Measurements from ENCODE around the gene SHISA7.

The SHISA7 gene

DNA sequence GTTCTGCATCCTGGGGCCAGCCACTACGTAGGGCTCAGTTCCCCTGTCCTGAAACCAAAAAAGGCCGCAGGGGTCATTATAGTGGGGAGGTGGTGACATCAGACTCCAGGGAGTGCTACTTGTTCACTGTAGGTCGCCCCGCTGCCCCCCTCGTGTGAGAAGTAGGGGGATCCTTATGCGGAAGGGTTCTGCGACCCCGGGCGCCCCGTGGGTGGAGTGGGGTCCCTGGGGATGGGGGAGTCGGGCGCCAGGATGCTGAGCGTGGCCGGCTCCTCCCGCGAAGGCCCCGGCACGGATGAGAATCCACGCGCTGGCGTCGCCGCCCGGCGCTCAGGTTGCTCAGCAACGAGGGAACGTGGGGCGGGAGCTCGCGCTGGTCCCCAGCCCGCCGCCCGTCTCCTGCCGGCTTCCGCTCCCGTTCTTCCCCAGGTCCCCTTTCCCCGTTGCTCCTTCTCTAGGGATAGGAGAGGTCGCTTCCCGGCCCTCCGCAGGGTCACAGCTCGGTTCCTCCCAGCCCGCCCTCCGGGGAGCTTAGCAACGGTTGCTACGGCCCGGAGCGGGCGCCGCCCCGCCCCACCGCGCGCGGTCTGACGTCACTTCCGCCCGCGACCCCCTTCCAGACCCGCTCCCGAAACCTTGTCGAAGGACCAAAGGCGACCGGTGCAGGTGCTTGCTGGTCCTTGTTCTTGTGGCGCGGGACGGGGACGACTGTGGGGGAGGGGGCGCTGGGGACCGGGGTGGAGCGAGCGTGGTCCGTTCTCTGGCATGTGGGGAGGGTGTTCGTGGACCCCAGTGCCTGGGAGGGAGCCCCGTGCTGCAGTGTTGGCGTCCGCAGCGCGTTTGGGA, 41.7 kb upstream of the SHISA7 start, which contains the start of gene NAT14 (continued):
- TF ChIP-seq FEZF1 (tag by site-specific recombination; IDR thresholded peaks at IDR 0.05) (no peak), ZNF624 (tag by site-specific recombination; IDR thresholded peaks at IDR 0.05) (no peak), ZBTB21 (tag by site-specific recombination; IDR thresholded peaks at IDR 0.05) (peak; percentile 52; the same call in 1 of the 2 replicates), ZNF830 (tag by site-specific recombination; IDR thresholded peaks at IDR 0.05; ENCODE audit: low read depth) (no peak), ZEB2 (tag by site-specific recombination; IDR thresholded peaks at IDR 0.05) (no peak), ZSCAN16 (tag by site-specific recombination; IDR thresholded peaks at IDR 0.05) (no peak), SP2 (tag by site-specific recombination; IDR thresholded peaks at IDR 0.05) (peak; percentile 85), ZNF184 (tag by site-specific recombination; IDR thresholded peaks at IDR 0.05) (no peak), ZNF202 (tag by site-specific recombination; IDR thresholded peaks at IDR 0.05; ENCODE audit: borderline replicate concordance) (no peak), ZNF701 (tag by site-specific recombination; IDR thresholded peaks at IDR 0.05) (no peak), MEIS1 (CRISPR knock-in tag; IDR thresholded peaks at IDR 0.05; ENCODE audit: borderline replicate concordance) (no peak), ZNF302 (tag by site-specific recombination; IDR thresholded peaks at IDR 0.05; ENCODE audit: low read depth) (no peak), GLIS2 (tag by site-specific recombination; IDR thresholded peaks at IDR 0.05) (peak; percentile 42), ZNF214 (tag by site-specific recombination; IDR thresholded peaks at IDR 0.05; ENCODE audit: borderline replicate concordance) (no peak), HOXD13 (CRISPR knock-in tag; IDR thresholded peaks at IDR 0.05; ENCODE audit: borderline replicate concordance) (no peak), ZNF2 (tag by site-specific recombination; IDR thresholded peaks at IDR 0.05) (no peak), SCRT2 (tag by site-specific recombination; IDR thresholded peaks at IDR 0.05) (no peak), ZNF785 (tag by site-specific recombination; IDR thresholded peaks at IDR 0.05) (no peak), GLIS1 (tag by site-specific recombination; IDR thresholded peaks at IDR 0.05) (peak; percentile 67), ZNF23 (tag by site-specific recombination; IDR thresholded peaks at IDR 0.05; ENCODE audit: borderline replicate concordance) (no peak), REPIN1 (tag by site-specific recombination; IDR thresholded peaks at IDR 0.05; ENCODE audit: low read depth) (no peak), ZNF416 (tag by site-specific recombination; IDR thresholded peaks at IDR 0.05) (no peak), ZSCAN23 (tag by site-specific recombination; IDR thresholded peaks at IDR 0.05) (no peak), ZNF660 (tag by site-specific recombination; IDR thresholded peaks at IDR 0.05) (no peak), ZNF211 (tag by site-specific recombination; IDR thresholded peaks at IDR 0.05; ENCODE audit: low read depth) (no peak)
- TF ChIP-seq, protein P1, sequence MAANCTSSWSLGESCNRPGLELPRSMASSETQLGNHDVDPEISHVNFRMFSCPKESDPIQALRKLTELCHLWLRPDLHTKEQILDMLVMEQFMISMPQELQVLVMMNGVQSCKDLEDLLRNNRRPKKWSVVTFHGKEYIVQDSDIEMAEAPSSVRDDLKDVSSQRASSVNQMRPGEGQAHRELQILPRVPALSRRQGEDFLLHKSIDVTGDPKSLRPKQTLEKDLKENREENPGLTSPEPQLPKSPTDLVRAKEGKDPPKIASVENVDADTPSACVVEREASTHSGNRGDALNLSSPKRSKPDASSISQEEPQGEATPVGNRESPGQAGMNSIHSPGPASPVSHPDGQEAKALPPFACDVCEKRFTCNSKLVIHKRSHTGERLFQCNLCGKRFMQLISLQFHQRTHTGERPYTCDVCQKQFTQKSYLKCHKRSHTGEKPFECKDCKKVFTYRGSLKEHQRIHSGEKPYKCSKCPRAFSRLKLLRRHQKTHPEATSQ (tag by site-specific recombination; IDR thresholded peaks at IDR 0.05) = no peak
- TF ChIP-seq, protein P2, sequence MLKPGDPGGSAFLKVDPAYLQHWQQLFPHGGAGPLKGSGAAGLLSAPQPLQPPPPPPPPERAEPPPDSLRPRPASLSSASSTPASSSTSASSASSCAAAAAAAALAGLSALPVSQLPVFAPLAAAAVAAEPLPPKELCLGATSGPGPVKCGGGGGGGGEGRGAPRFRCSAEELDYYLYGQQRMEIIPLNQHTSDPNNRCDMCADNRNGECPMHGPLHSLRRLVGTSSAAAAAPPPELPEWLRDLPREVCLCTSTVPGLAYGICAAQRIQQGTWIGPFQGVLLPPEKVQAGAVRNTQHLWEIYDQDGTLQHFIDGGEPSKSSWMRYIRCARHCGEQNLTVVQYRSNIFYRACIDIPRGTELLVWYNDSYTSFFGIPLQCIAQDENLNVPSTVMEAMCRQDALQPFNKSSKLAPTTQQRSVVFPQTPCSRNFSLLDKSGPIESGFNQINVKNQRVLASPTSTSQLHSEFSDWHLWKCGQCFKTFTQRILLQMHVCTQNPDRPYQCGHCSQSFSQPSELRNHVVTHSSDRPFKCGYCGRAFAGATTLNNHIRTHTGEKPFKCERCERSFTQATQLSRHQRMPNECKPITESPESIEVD (tag by site-specific recombination; IDR thresholded peaks at IDR 0.05) = no peak
- TF ChIP-seq, protein P3, sequence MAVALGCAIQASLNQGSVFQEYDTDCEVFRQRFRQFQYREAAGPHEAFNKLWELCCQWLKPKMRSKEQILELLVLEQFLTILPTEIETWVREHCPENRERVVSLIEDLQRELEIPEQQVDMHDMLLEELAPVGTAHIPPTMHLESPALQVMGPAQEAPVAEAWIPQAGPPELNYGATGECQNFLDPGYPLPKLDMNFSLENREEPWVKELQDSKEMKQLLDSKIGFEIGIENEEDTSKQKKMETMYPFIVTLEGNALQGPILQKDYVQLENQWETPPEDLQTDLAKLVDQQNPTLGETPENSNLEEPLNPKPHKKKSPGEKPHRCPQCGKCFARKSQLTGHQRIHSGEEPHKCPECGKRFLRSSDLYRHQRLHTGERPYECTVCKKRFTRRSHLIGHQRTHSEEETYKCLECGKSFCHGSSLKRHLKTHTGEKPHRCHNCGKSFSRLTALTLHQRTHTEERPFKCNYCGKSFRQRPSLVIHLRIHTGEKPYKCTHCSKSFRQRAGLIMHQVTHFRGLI (tag by site-specific recombination; IDR thresholded peaks at IDR 0.05) = no peak
- TF ChIP-seq, protein P4, sequence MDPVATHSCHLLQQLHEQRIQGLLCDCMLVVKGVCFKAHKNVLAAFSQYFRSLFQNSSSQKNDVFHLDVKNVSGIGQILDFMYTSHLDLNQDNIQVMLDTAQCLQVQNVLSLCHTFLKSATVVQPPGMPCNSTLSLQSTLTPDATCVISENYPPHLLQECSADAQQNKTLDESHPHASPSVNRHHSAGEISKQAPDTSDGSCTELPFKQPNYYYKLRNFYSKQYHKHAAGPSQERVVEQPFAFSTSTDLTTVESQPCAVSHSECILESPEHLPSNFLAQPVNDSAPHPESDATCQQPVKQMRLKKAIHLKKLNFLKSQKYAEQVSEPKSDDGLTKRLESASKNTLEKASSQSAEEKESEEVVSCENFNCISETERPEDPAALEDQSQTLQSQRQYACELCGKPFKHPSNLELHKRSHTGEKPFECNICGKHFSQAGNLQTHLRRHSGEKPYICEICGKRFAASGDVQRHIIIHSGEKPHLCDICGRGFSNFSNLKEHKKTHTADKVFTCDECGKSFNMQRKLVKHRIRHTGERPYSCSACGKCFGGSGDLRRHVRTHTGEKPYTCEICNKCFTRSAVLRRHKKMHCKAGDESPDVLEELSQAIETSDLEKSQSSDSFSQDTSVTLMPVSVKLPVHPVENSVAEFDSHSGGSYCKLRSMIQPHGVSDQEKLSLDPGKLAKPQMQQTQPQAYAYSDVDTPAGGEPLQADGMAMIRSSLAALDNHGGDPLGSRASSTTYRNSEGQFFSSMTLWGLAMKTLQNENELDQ (tag by site-specific recombination; IDR thresholded peaks at IDR 0.05; ENCODE audit: low read depth) = no peak
- TF ChIP-seq, protein P5, sequence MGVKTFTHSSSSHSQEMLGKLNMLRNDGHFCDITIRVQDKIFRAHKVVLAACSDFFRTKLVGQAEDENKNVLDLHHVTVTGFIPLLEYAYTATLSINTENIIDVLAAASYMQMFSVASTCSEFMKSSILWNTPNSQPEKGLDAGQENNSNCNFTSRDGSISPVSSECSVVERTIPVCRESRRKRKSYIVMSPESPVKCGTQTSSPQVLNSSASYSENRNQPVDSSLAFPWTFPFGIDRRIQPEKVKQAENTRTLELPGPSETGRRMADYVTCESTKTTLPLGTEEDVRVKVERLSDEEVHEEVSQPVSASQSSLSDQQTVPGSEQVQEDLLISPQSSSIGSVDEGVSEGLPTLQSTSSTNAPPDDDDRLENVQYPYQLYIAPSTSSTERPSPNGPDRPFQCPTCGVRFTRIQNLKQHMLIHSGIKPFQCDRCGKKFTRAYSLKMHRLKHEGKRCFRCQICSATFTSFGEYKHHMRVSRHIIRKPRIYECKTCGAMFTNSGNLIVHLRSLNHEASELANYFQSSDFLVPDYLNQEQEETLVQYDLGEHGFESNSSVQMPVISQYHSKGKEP (tag by site-specific recombination; IDR thresholded peaks at IDR 0.05) = no peak
- TF ChIP-seq, protein P6, sequence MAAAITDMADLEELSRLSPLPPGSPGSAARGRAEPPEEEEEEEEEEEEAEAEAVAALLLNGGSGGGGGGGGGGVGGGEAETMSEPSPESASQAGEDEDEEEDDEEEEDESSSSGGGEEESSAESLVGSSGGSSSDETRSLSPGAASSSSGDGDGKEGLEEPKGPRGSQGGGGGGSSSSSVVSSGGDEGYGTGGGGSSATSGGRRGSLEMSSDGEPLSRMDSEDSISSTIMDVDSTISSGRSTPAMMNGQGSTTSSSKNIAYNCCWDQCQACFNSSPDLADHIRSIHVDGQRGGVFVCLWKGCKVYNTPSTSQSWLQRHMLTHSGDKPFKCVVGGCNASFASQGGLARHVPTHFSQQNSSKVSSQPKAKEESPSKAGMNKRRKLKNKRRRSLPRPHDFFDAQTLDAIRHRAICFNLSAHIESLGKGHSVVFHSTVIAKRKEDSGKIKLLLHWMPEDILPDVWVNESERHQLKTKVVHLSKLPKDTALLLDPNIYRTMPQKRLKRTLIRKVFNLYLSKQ (tag by site-specific recombination; IDR thresholded peaks at IDR 0.05; ENCODE audit: borderline replicate concordance) = no peak
